Natural killer cell (primary cell): ENCODE data around the gene CHMP4A. TPM values are rescaled to one million over a fixed set of nuclear protein-coding genes. Genes with fewer than 3 reads are reported as not detected.

ENCODE experiments used
- ATAC-seq, 3 donors: fragments of 150-1000 bp in 2 of 3; fragments of 200-7000 bp in 1 of 3; cut with Tn5 transposase; 1 replicate in 1 of 3; 2 replicates in 2 of 3; pipeline ENCODE4 v1.10.0; 2021; ENCODE audit warnings: mild to moderate bottlenecking in 2 of 3, moderate library complexity in 2 of 3
- DNase-seq, 2 donors: peaks; one replicate each; pipeline versions ENCODE4 v3.0.0 to v3.0.0-alpha.2; 2013 to 2021; ENCODE audit warnings: mixed read lengths in 1 of 2
- H3K27ac ChIP-seq: one replicate; pipeline ENCODE4 v1.5.1; 2013; ENCODE audit warnings: mild to moderate bottlenecking, low read length
- H3K27me3 ChIP-seq: one replicate; pipeline ENCODE4 v1.6.1; 2013; ENCODE audit warnings: low read length; ENCODE audit not compliant: control insufficient read depth, insufficient read depth
- H3K36me3 ChIP-seq: one replicate; pipeline ENCODE4 v1.6.1; 2013; ENCODE audit warnings: low read length; ENCODE audit not compliant: control insufficient read depth, insufficient read depth
- H3K4me1 ChIP-seq: one replicate; pipeline ENCODE4 v1.6.1; 2013; ENCODE audit warnings: low read length; ENCODE audit not compliant: control insufficient read depth, insufficient read depth
- H3K4me3 ChIP-seq: one replicate; pipeline ENCODE4 v1.5.1; 2013; ENCODE audit warnings: low read length
- H3K9me3 ChIP-seq: one replicate; pipeline ENCODE4 v1.6.1; 2013; ENCODE audit warnings: low read length; ENCODE audit not compliant: control insufficient read depth, insufficient read depth
- H3K27ac Mint-ChIP-seq, 2 donors: one replicate each; pipeline ENCODE4 v1.8.0; 2022; ENCODE audit warnings: mild to moderate bottlenecking in 2 of 2, mixed read lengths in 2 of 2, moderate library complexity in 1 of 2
- H3K27me3 Mint-ChIP-seq, 2 donors: one replicate each; pipeline ENCODE4 v1.8.0; 2022; ENCODE audit warnings: low read depth in 2 of 2, mixed read lengths in 2 of 2
- H3K36me3 Mint-ChIP-seq: one replicate; pipeline ENCODE4 v1.8.0; 2022; ENCODE audit warnings: mixed read lengths
- H3K4me1 Mint-ChIP-seq, 2 donors: one replicate each; pipeline ENCODE4 v1.8.0; 2022; ENCODE audit warnings: mixed read lengths in 2 of 2
- H3K4me3 Mint-ChIP-seq: one replicate; pipeline ENCODE4 v1.8.0; 2022; ENCODE audit warnings: mild to moderate bottlenecking, moderate library complexity, mixed read lengths
- H3K9me3 Mint-ChIP-seq, 2 donors: one replicate each; pipeline ENCODE4 v1.8.0; 2022; ENCODE audit warnings: mixed read lengths in 2 of 2
- CTCF ChIP-seq: fragments of 200-600 bp; IDR thresholded peaks from one replicate; pipeline ENCODE4 v1.8.0; 2022; ENCODE audit warnings: antibody characterized with exemption
- WGBS: methylation state at CpG from one replicate; pipeline ENCODE4 v1.1.7; 2013; ENCODE audit warnings: missing lambda C conversion rate; ENCODE audit not compliant: insufficient coverage; 5-methylcytosine and 5-hydroxymethylcytosine counted together
- intact Hi-C: fragments of 100-400 bp; cut with micrococcal nuclease; formaldehyde crosslinking; loops from one replicate; pipeline ENCODE4 v1.14.2; 2022
- total RNA-seq, 4 donors: library from RNA; stranded (reverse); fragments of 120-200 nt in 1 of 4; gene quantifications; one replicate each; pipeline versions ENCODE4 v1.2.3 to v1.2.4, GENCODE V29; 2013 to 2022

The CHMP4A gene
- total RNA-seq, 3 donors from 2014 or later (not counting 1 experiment from before 2014, with no cell fraction given) = 105 to 118 (median 115) TPM

- H3K27ac Mint-ChIP-seq = peak overlapping the region; percentile 5 to 70
- 64% methylated on average over 5 of the region's 7 CpGs for WGBS
- TF ChIP-seq CTCF = no peak
- peak overlapping the region; percentile 63 for H3K4me3 Mint-ChIP-seq
- peaks cover 9% of the 10 kb centered on the region for H3K36me3 ChIP-seq
- no peak for ATAC-seq
- no peaks in the 10 kb centered on the region for H3K27me3 ChIP-seq
- DNase-seq = no peak
- intact Hi-C loops = loop anchor here (5.0 kb wide), 1 partner anchor 33 kb away; the partner anchor contains the start of genes GMPR2 and NEDD8
- H3K4me1 Mint-ChIP-seq = peaks cover 42 to 44% of the 10 kb centered on the region in 2 donors
- peaks cover 7% of the 10 kb centered on the region for H3K36me3 Mint-ChIP-seq
- no peak overlapping the region for H3K4me3 ChIP-seq
- no peaks in the 10 kb centered on the region for H3K27me3 Mint-ChIP-seq
- H3K27ac ChIP-seq = no peak overlapping the region
- H3K9me3 Mint-ChIP-seq = no peaks in the 10 kb centered on the region
- H3K9me3 ChIP-seq = no peaks in the 10 kb centered on the region
- H3K4me1 ChIP-seq = peaks cover 30% of the 10 kb centered on the region
Measured at GRCh38 chr14:24198814-24199524, 14.3 kb downstream of the CHMP4A start.

GRCh38 chr14:24197056-24197450, 16.2 kb downstream of the CHMP4A start:
- ATAC-seq = no peak
- Mint-ChIP-seq H3K27ac (peak overlapping the region; percentile 91 to 96), H3K4me3 (peak overlapping the region; percentile 83), H3K4me1 (peaks cover 42 to 47% of the 10 kb centered on the region in 2 donors), H3K9me3 (no peaks in the 10 kb centered on the region), H3K36me3 (no peaks in the 10 kb centered on the region), H3K27me3 (no peaks in the 10 kb centered on the region)
- Histone ChIP-seq H3K27me3 (no peaks in the 10 kb centered on the region), H3K9me3 (no peaks in the 10 kb centered on the region), H3K4me3 (no peak overlapping the region), H3K36me3 (peaks cover 14% of the 10 kb centered on the region), H3K27ac (no peak overlapping the region), H3K4me1 (peaks cover 30% of the 10 kb centered on the region)
- intact Hi-C loops = loop anchor here (5.0 kb wide), 1 partner anchor 35 kb away; the partner anchor contains the start of genes GMPR2 and NEDD8
- no peak for TF ChIP-seq CTCF
- no peak for DNase-seq
- WGBS = 59% methylated on average over 2 of the region's 2 CpGs

GRCh38 chr14:24196071-24197055, 16.9 kb downstream of the CHMP4A start:
- H3K4me3 Mint-ChIP-seq = peak overlapping the region; percentile 85
- H3K27ac ChIP-seq = peak overlapping the region; percentile 99
- H3K9me3 Mint-ChIP-seq = no peaks in the 10 kb centered on the region
- H3K27ac Mint-ChIP-seq = peak overlapping the region; percentile 91 to 96
- WGBS = 34% methylated on average over 32 of the region's 33 CpGs
- intact Hi-C loops = loop anchor here (5.0 kb wide), 1 partner anchor 36 kb away; the partner anchor contains the start of genes GMPR2 and NEDD8
- H3K9me3 ChIP-seq = no peaks in the 10 kb centered on the region
- peaks cover 42 to 52% of the 10 kb centered on the region in 2 donors for H3K4me1 Mint-ChIP-seq
- no peaks in the 10 kb centered on the region for H3K36me3 Mint-ChIP-seq
- TF ChIP-seq CTCF = no peak
- H3K27me3 ChIP-seq = no peaks in the 10 kb centered on the region
- H3K27me3 Mint-ChIP-seq = no peaks in the 10 kb centered on the region
- peaks cover 30% of the 10 kb centered on the region for H3K4me1 ChIP-seq
- H3K4me3 ChIP-seq = peak overlapping the region; percentile 92
- peak in 1 of 2 donors; percentile 47 for DNase-seq
- H3K36me3 ChIP-seq = peaks cover 13% of the 10 kb centered on the region
- no peak for ATAC-seq
